HG02938 (cell line): ENCODE data around the gene RNF222.

Source experiments
- ATAC-seq: cut with Tn5 transposase; IDR thresholded peaks from one replicate; pipeline ENCODE4 v1.9.1; 2021; ENCODE audit warnings: mild to moderate bottlenecking, moderate library complexity; ENCODE audit not compliant: unreplicated experiment

RNF222 gene, protein sequence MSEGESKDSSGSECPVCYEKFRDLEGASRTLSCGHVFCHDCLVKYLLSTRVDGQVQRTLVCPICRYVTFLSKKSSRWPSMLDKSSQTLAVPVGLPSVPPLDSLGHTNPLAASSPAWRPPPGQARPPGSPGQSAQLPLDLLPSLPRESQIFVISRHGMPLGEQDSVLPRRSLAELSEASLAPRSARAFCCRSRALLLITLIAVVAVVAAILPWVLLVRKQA

GRCh38 chr17:8397636-8398035 is at the start of gene RNF222:
Gene RNF222, minus strand, starts transcription at chr17:8397827. Its CDS starts 4,366 bp downstream, at chr17:8393461.
- no peak for ATAC-seq

- ATAC-seq, result no peak
These were observed 47.9 kb upstream of the RNF222 start for GRCh38 chr17:8445536-8445935.

DNA sequence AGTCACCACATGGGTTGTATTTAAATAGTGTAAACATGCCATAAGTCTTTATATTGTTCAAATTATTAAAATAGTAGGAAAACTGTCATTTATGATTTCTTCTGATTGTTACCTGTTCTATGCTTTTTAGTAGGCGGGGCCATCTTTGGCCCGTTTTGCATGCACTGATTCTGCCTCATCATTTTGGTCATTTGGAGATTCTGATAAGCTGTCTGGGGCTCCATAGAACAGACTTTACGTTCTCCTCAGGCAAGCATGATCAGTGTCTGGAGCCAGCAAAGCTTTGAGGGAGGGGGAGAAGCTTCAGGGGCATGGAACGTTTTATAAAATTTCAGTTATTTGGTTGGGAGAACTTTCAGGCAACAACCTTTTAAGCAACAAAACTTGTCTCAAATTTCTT is 46.9 kb upstream of the RNF222 start:
- no peak for ATAC-seq

DNA sequence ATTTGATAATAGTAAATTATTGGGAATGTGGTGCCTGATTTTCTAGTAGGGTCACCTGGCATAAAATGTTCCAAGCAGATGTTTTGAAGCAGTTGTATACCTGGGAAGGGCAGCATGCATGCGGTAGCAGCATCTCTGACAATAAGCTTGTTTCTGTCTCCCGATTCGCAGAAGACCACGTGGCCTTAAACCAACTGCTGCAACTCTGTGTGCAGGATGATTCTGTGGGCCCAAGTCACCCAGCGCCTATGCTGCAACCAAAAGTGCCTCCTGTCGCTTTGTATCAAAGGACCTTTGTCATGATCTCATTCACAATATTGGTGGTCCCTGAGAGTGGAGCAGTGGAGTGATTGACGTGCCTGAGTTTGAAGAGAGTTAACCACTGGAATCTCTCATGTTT is 46.1 kb upstream of the RNF222 start:
- ATAC-seq, result no peak

DNA sequence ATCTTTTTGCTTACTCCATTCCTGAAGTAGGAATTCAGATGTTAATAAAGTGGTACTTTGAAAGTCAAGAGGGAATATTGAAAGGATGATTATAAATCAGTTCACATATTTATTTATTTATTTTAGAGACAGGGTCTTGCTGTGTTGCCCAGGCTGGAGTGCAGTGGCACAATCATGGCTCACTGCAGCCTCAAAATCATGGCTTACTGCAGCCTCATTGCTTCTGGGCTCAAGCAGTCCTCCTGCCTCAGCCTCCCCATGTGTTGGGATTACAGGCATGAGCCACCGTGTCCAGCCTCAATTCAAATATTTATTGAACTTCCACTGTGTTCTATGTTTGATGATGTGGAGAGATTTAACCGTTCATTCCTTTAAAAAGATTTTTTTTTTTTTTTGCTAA is 44.7 kb upstream of the RNF222 start:
- ATAC-seq, result no peak

DNA sequence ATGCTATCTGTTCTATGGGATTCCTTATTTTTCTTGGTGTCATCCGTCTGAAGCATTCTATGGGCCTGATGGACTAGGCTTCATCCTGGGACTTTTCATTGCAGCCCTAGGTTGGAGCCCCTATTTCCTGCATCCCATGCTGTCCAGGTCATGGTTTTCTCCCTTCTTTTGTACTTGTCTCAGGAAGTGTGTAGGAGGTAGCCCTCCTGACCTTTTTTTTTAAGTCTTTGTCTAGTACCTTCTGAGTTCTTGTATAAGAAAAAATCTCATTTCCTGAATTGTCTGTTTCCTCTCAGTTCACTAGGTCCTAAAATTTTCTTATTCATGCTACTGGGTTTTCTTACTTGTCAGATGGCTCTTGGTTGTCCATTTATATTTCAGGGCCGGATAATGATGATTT is 44.1 kb upstream of the RNF222 start:
- ATAC-seq, result no peak

DNA sequence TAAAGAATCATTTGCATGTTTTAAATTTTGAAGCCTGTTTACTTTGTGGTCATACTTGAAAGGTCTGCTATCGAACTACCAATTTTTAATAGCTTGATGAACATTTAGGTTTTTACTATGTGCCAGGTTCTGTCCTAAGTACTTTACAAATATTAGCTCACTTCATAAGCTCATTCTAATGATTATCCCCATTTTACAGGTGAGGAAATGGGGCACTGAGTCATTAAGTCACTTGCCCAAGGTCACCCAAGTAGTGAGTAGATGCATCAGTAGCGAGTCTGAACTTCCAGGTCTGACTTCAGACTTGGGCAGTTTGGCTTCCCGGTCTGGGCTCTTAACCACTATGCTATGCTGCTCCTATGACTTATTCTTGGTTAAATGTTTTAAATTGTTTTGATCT is 42.1 kb upstream of the RNF222 start:
- ATAC-seq, result no peak

- ATAC-seq, result no peak
These were observed 40.8 kb upstream of the RNF222 start for GRCh38 chr17:8438441-8438840.

DNA sequence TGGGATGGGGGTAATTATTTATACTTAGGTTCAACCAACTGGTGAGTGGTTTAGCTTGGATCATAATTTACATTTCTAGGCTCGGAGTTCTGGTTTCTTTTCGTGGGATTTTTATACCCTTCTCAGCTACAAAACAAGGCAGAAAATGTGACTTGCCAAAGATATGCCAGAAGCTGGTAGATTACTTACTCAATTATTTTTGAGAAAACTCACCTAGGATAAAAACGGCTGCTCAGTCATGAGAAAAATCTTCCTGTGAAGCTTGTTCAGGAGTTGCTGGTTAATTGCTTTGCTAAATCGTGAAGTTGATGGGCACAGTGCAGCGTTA is 39.2 kb upstream of the RNF222 start:
- ATAC-seq, result no peak

DNA sequence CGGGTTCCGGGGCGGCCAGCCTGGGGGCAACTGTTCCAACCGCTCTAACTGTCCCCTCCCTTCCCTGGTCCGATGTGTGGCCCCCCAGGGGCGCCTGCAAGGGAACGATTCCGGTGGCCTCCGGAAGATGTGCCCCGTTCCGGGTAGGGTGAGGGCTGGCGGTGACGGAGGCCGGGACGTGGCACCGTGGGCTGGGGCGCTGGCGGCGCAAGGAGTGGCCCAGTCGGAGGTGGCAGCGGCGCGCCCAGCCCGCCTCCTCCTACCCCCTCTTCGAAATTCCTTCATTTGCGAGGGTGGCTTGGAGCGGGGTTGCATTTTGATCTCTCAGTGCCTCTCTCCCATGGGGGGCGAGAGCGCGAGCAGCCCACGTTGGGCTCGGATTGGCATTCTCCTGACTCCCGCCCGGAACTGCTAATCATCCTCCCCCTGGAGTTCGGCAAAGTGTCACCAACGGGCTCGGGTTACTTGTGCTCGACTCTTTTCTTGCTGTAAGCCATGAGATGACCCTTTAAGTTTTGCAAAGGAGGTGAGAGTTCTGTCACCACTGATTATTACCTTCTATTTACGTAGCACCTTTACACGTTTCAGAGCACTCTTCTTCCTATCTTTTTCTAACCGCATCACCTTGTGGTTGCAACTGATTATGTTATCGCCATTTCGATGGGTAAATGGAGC is 38.7 kb upstream of the RNF222 start:
- peak; percentile 36 for ATAC-seq

DNA sequence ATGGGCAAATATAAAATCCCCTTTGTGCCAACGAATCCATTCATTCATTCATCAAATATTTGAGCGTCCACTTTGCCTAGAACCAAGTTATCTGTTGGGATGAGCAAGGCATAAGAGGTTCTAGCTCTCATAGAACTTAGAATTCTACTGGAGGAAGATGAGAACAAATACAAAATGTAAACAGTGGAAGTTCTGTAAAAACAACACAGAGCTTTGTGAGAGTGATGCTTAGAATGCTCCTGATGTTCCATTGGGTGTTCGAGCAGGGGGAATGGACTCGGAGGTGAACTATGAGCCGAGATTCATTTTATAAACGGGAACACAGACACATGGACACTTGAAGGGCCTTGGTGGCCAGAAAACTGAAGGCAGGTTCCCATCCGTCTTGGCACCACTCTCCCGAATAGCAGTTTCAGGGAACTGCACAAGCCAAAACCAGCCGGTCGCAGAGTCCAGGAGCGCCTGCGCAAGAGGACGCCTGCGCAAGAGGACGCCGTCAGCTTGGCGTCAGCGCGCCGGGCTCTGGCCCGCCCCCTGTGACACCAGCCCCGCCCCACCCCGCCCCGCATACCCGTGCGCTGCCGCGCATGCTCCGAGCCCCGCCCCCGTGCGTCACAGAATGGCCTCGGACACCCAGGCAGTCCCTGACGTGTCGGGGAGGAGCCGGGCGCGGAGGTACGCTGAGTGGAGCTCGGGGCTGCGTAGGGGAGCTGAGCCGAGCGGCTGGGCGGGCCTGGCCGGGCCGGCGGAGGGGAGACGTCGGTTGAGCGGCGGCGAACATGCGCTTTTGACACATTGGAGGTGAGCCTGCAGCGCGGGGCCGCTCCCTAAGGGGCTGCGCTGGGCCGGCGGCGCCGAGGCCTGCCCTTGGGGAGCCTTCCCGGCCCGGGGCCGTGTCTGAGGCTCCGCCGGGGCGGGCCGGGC is 37.9 kb upstream of the RNF222 start, which contains the start of gene NDEL1:
NDEL1 (plus strand) TSS at position 640 of the 924 bp plus-strand sequence. CDS start 8,388 bp downstream, outside the sequence.
- ATAC-seq, result peak; percentile 96

DNA sequence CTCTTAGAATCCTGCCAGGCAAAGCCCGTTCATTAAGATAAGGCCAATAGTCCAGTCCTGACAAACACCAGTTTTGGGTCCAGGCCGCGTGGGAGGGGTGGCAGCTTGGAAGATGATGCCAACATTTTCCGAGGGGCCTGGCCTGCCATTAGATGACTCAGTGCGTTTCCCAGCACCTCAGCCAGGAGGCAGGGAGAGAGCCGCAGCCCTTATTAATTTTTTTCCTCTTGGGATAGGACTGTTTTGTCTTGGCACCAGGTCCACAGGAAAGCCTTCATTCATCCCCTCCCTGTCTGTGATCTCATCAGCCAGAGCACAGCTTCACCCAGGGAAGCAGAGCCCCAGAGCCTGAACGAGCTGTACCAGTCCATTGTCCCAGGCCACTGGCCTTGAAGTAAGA is 33.3 kb upstream of the RNF222 start:
- ATAC-seq, result no peak

DNA sequence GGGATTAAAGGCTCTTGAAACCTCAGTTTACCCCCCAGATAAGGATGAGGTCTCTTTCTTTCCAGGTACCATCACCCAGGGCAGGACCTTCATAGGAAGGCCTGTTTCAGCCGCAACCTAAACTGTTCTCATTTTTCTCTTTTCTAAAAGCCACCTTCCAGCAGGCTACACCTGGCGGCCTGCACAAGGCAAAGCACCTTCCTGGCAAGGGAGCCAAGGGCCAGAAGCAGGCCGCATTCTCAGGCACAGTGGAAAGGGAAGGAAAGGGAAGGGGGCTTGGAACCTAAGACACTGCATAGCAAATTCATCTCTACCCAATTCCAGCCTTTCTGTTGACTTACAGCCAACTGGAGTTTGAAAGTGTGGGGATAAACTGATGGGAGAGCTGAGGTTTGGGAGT is 29.2 kb upstream of the RNF222 start:
- no peak for ATAC-seq

DNA sequence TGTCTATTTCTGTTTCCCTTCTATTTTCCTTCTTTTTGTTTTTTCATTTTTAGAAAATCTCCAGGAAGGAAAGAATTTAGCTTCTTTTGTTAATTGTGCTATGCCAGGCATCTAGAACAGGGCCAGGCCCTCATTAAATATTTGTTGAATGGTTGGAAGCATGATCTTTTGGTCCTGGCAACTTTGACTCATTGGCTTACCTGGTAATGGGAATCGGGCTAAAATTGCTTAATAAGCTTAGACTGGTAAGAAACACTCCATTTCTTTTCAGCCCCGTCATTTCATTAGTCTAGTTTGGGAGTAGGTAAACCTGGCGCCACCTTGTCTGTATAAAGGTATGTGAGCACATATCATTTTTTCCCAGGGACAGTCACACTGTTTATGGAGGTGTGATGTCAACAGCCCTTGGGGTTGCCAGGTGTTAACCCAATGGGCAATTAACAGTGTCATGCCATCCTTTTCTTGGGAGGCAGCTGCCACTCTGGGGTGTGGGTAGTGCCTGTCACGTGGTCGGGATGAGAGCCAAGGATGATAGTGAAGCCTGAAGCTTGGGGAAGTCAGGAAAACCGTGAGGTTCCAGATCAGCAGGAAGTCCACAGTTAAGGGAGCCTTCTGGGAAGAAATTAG is 28.6 kb upstream of the RNF222 start:
- ATAC-seq, result no peak

GRCh38 chr17:8421571-8421970 is 23.9 kb upstream of the RNF222 start:
- no peak for ATAC-seq

- ATAC-seq, result no peak
These were observed 22.7 kb upstream of the RNF222 start for GRCh38 chr17:8420041-8420934.

DNA sequence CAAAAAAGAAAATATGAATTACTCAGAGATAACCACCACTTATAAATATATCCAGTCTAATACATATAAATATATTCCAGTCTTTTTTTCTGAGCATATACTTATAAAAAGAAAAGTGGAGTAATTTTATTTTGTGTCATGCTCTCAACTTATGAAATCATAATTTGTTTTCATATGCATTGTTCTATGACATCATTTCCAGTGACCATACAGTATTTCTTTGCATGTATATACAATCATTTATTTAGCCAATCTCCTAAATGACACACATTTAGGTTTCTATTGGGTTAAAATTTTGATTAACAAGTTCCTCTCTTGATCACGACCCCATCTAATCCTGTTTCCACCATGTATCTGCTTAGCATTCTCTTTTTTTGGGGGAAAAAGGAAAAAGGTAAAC is 21.7 kb upstream of the RNF222 start:
- ATAC-seq, result no peak

DNA sequence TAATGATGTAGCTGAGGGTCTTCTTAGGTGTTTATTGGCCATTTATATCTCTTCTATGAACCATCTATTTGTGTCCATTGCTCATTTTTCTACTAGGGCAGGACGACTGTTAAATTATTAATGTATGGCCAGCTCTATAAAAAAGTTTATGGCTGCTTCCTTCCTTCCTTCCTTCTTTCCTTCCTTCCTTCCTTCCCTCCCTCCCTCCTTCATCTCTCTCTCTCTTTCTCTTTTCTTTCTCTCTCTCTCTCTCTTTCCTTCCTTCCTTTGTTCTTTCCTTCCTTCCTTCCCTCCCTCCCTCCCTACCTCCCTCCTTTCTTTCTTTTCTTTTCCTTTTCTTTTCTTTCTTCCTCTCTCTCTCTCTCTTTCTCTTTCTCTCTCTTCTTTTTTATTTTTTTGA is 20.8 kb upstream of the RNF222 start:
- no peak for ATAC-seq

GRCh38 chr17:8417806-8418205 is 20.2 kb upstream of the RNF222 start:
- ATAC-seq, result no peak

DNA sequence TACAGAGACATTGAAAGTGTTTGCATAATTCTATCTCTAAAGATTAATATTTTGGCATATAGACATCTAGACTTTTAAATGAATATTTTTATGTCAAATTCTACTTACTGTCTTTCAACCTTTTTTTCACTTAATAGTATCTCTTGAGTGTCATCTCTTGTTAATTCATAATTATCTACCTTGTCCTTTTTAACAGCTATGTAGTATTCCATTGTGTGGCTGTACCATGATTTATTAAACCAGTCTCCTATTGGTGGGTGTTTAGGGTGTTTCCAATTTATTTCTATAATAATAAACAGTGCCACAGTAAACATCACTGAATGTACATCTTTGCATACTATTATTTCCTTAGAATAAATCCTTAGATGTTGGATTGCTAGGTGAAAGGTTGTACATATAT is 16.3 kb upstream of the RNF222 start:
- ATAC-seq, result no peak
